ENCODE measurements around the gene WDR83.

Gene WDR83

GRCh38 chr19:12656899-12657571 lies 9.6 kb upstream of the WDR83 start:
- no peak for DNase-seq (ENCODE audit: low spot score)
- TF ChIP-seq CTCF (IDR thresholded peaks at IDR 0.05; ENCODE audit: extremely low read depth, missing control alignments) = no peak

- no peak for TF ChIP-seq CTCF (IDR thresholded peaks at IDR 0.05; ENCODE audit: extremely low read depth, missing control alignments)
- no peak for DNase-seq (ENCODE audit: low spot score)
Observed at GRCh38 chr19:12657966-12658365, 8.6 kb upstream of the WDR83 start.

GRCh38 chr19:12660980-12661379 lies 5.6 kb upstream of the WDR83 start:
- TF ChIP-seq CTCF (IDR thresholded peaks at IDR 0.05; ENCODE audit: extremely low read depth, missing control alignments) = no peak
- no peak for DNase-seq (ENCODE audit: low spot score)

GRCh38 chr19:12664406-12665280 lies 2.0 kb upstream of the WDR83 start:
- no peak for TF ChIP-seq CTCF (IDR thresholded peaks at IDR 0.05; ENCODE audit: extremely low read depth, missing control alignments)
- DNase-seq (ENCODE audit: low spot score) = no peak

GRCh38 chr19:12665281-12665573 lies 1.4 kb upstream of the WDR83 start:
- TF ChIP-seq CTCF (IDR thresholded peaks at IDR 0.05; ENCODE audit: extremely low read depth, missing control alignments) = no peak
- peak; percentile 84 for DNase-seq (ENCODE audit: low spot score)

GRCh38 chr19:12665671-12666264 lies 839 bp upstream of the WDR83 start:
- no peak for TF ChIP-seq CTCF (IDR thresholded peaks at IDR 0.05; ENCODE audit: extremely low read depth, missing control alignments)
- no peak for DNase-seq (ENCODE audit: low spot score)

- TF ChIP-seq CTCF (IDR thresholded peaks at IDR 0.05; ENCODE audit: extremely low read depth, missing control alignments) = no peak
- no peak for DNase-seq (ENCODE audit: low spot score)
Observed at GRCh38 chr19:12667731-12668302, 1.2 kb downstream of the WDR83 start.
